HS-27A (cell line): ENCODE results near the gene DNAH14.

ENCODE experiments used
- DNase-seq: peaks from one replicate; pipeline ENCODE4 v3.0.0-alpha.2; 2012; ENCODE audit warnings: low read depth, missing footprints

The DNAH14 gene

GRCh38 chr1:225407755-225408154, 478.3 kb downstream of the DNAH14 start:
- no peak for DNase-seq

GRCh38 chr1:225408249-225408648, 478.8 kb downstream of the DNAH14 start:
- no peak for DNase-seq

GRCh38 chr1:225409051-225409450, 479.6 kb downstream of the DNAH14 start:
- no peak for DNase-seq

- DNase-seq = no peak
Observed at GRCh38 chr1:225410036-225410435, 480.6 kb downstream of the DNAH14 start.

DNA sequence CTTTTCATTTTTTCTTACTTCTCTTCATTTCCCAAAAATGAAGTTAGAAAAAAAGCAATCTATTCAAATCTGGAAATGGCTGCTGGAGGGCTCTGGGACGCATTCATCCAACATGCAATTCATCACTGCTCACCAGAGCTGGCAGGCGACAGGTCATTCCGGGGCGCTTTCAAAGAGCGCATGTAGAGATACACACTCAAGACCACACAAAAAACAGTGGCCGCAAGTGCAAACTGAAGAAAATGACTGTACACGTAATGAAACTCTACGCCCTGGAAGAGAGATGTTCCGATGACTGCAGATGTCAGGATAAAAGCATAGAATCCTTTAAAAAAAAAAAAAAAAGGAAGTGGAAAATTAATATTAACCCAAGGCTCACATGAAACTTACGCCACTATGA, 482.8 kb downstream of the DNAH14 start:
- no peak for DNase-seq

GRCh38 chr1:225412803-225413351, 483.4 kb downstream of the DNAH14 start:
- DNase-seq = no peak

DNA sequence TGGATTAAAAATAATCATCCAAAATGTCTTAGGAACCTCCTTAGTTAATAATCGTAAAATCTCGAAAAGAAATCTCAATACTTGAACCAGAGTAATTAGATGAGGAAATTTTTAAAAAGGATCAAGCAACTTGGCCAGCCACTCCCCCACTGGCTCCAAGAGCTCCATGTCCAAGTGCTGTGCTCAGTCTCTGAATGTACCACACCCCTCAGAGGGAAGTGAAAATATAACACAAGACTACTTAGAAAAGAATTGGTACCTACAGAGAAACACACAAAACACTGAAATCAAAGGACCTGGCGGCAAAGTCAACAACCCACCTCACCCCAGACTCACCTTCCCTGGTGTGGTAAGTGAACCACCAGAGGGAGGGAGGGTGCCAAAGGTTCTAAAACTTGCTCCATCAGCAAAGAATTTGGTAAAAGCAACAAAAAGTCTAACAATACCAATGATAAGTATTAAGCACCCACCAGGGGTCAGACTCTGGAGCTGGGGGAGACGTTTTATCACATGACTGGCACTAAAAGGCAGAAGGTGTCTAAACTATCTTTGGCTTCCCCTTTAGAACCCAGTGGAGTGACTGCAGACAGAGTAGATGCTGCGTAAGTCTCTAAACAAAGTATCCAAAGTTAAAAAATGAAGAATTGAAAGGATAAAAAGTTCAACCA, 484.4 kb downstream of the DNAH14 start:
- no peak for DNase-seq

DNA sequence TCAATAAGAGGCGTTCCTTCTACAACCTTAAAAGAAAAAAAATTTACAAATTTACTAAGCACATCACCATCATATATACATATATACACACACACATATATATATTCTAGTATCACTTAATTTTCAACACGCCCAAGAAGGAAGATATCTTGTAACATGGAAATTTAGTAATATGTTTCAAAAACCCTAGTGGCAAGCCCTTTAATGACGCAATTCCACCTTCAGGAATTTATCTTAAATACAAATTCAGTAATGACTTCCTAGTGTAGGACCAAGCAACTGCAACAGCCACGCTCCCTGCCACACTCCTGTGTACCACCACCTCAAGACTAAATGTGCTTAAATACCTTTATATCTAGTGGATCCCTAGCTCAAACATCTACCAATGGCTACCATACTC, 485.8 kb downstream of the DNAH14 start:
- no peak for DNase-seq

GRCh38 chr1:225415967-225416745, 486.7 kb downstream of the DNAH14 start:
- no peak for DNase-seq

DNA sequence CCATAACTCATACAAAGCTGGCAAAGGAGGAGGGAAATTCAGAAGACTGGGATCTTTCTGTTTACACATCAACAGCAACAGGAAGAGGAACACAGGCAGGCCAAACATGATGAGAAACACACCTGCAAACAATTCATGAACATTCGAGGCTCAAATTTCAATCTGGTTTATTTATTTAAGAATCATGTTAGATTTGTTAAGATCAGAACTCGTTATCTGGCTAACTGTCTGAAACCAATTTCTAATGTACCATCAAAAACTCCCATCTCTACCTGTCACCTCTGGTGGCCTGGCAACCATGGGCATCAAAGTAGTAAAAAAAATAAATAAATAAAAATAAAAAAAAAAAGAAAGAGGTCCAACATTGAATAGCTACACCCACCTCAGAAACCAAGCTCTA, 488.6 kb downstream of the DNAH14 start:
- DNase-seq = no peak

- DNase-seq = no peak
Observed at GRCh38 chr1:225418598-225418997, 489.1 kb downstream of the DNAH14 start.

- no peak for DNase-seq
Observed at GRCh38 chr1:225422031-225422605, 492.6 kb downstream of the DNAH14 start.

DNA sequence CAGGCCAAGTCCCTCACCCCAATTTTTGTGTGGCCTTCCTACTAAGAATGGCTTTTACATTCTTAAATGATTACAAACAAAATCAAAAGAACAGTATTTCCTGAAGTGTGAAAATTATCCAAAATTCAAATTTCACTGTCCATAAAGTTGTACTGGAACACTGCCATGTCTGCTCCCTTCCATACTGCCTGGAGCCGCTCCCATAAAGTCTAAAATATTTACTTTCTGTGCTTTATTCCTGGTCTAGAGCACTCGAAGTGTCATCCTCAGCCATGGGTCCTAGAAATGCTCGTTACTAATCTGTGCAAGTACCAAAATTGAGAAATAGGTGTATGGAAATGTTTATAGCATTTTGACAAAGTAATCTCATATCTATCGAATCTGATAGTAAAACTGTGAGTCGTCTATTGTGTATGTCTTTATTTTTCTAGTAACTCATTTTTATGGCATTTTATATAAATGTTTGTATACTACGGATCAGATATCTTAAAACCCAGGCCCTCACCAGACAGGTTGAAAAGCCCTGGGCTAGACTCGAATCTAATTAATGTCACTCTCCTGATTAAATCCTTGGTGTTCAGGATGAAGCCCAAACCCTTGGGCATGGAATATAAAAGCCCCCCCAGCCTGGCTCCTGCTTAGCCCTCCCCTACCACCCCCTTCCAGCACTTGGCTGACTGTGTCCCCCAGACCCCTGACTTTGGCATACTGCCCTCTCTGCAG, 493.5 kb downstream of the DNAH14 start:
- no peak for DNase-seq

GRCh38 chr1:225423518-225423855, 494.0 kb downstream of the DNAH14 start:
- no peak for DNase-seq

DNA sequence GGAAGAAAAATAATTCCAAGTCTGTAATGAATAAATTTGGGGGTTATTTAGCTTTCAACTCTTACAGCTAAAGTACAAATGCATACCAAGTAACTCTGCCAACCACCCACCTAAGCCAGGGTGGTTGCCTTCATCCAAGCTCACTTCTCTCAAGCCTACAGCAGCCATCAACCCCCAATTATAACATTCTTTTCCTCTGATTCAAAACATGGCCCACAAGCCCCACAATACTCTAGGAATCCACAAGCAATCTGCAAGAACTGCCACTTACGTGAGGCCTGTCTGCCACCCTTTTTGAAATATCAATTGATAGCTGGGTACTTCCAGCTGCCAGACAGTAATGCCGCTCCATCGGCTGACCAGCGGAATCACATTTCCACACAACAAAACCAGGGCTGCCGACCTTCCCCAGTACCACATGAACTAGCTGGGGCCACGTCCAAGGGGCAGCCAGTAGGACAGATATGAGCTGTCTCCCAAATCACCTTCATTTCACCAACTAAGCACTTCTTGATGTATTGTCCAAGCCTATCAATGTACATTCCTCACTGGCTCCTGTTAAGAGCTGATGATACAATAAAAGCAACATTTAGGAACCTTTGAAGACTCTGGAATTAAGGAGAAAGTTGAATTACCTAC, 495.2 kb downstream of the DNAH14 start:
- DNase-seq = peak; percentile 82

GRCh38 chr1:225425201-225425786, 495.8 kb downstream of the DNAH14 start:
- DNase-seq = no peak

- no peak for DNase-seq
Observed at GRCh38 chr1:225426395-225427234, 497.1 kb downstream of the DNAH14 start.

DNA sequence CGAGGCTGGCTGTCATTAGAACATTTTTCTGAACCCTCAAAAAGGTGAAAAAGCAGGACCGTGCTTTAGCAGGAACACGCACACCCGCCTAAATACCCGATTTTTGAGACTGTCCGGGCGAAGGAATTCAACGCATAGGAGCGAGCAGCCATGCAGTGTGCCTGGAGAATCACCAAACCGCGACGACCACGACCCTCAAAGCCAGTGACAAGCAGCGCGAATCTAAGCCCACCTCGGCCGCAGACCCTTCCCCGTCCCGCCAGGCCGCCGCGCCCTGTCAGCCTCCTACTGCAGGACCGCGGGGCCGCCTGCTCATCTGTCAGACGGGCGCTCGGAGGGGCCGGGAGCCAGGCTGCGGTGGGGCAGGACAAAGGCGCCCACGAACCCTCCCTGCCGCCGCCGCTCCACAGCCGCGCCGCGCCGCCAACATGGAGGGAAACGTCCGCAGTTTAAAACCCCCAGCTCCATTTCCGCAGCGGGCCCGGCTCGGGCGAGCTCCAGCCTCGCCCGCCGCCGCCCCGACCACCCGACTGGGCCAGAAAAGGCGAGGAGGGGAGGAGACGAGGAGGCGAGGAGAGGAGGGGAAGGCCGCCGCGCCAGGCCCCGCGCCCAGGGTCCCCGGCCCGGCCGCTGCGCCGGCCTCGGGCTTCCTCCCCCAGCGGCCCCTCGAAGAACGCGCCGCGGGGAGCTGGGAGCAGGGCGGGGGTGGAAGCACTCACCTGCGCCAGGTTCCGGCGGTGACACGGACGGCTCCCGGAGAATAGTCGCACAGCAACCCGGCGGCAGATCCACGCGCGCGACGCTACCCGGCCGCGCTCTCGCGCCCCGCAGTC, 498.0 kb downstream of the DNAH14 start, which contains the start of gene LBR:
Gene LBR (minus strand): TSS at position 804 of the 833 bp plus-strand sequence. CDS start 3,963 bp downstream, outside the sequence.
- no peak for DNase-seq

GRCh38 chr1:225428068-225428880, 498.8 kb downstream of the DNAH14 start:
- no peak for DNase-seq
